Testis (tissue), 3 donors: ENCODE data around the gene ACACA. TPM values are rescaled to one million over a fixed set of nuclear protein-coding genes. Genes with fewer than 3 reads are reported as not detected.

Source experiments
- DNase-seq: peaks from one replicate; pipeline ENCODE4 v3.0.0-alpha.2; 2019
- H3K27ac ChIP-seq, 2 donors: fragments of 200-600 bp; sonication (generic); one replicate each; pipeline ENCODE4 v1.5.1; 2019
- H3K27me3 ChIP-seq: fragments of 200-600 bp; sonication (generic); one replicate; pipeline ENCODE4 v1.5.1; 2019
- H3K36me3 ChIP-seq: fragments of 200-600 bp; sonication (generic); one replicate; pipeline ENCODE4 v1.5.1; 2017; ENCODE audit warnings: low read depth; ENCODE audit errors: missing control alignments
- H3K4me1 ChIP-seq: fragments of 200-600 bp; sonication (generic); one replicate; pipeline ENCODE4 v1.5.1; 2019
- H3K4me3 ChIP-seq, 2 donors: fragments of 200-600 bp; sonication (generic); one replicate each; pipeline ENCODE4 v1.5.1; 2017 to 2019
- H3K9me3 ChIP-seq: fragments of 200-600 bp; sonication (generic); one replicate; pipeline ENCODE4 v1.5.1; 2017
- POLR2A ChIP-seq: fragments of 450-650 bp; IDR thresholded peaks from one replicate; pipeline ENCODE4 v1.6.1; 2017; ENCODE audit warnings: antibody characterized with exemption, mild to moderate bottlenecking, moderate library complexity
- WGBS, 2 donors: methylation state at CpG; one replicate each; pipeline ENCODE4 v1.1.5; 2018; 5-methylcytosine and 5-hydroxymethylcytosine counted together
- intact Hi-C: fragments of 100-400 bp; cut with DNase I; formaldehyde crosslinking; loops from one replicate; pipeline ENCODE4 v1.15.1; 2023; ENCODE audit warnings: low total_unique reads
- polyA plus RNA-seq: library from polyadenylated mRNA; stranded (reverse); fragments of 350-450 nt; fragmentation: Illumina TruSeq; extraction: RNeasy Lipid Tissue Mini Kit (QIAGEN cat#74804); gene quantifications from one replicate; pipeline ENCODE4 v1.2.3, GENCODE V29; 2014; ENCODE audit warnings: low read depth, low replicate concordance; ENCODE audit not compliant: insufficient read depth
- total RNA-seq, 2 donors: library from RNA; depleted of rRNA; stranded (reverse); fragments of >200 nt; gene quantifications; one replicate each; pipeline ENCODE4 v1.2.3, GENCODE V29; 2016
- TF ChIP-seq, protein P1 (sequence below), 3 experiments: fragments of 450-650 bp in 2 of 3; fragments of 200-600 bp in 1 of 3; sonication (generic) in 1 of 3; IDR thresholded peaks; one replicate each; pipeline ENCODE4 v1.5.1; 2016 to 2019; ENCODE audit warnings: antibody characterized with exemption in 3 of 3, mild to moderate bottlenecking in 2 of 3, moderate library complexity in 1 of 3

Gene ACACA
- total and polyA plus RNA-seq, 3 donors from 2014 or later, result 43.4 to 65.0 (median 56.0) TPM

DNA sequence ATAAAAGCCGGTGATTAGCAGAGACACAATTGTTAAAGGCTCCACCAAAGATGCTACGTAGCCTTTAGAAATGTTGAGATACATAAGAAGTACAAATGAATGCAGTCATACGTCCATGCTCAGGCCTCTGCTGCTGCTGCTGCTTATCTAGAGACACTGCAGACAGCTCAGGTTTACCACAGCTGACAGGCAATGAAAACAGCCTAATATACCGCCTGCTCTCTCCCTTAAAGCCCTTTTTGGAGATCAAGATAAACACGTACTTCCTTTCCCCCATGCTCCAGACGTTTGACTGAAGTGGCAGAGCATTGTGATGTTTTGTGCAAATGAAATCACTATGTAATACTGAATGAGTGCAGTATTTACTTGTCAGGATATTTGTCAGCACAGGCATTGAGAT, 272.6 kb downstream of the ACACA start:
- H3K27me3 ChIP-seq, result no peaks in the 10 kb centered on the region
- no peak for DNase-seq
- no peaks in the 10 kb centered on the region for H3K9me3 ChIP-seq
- H3K4me1 ChIP-seq, result peaks cover 3% of the 10 kb centered on the region
- H3K27ac ChIP-seq, result no peak overlapping the region
- intact Hi-C loops, result no loop called here
- WGBS, 2 donors, result 74 to 80% methylated on average over 6 of the region's 6 CpGs
- H3K36me3 ChIP-seq, result no peaks in the 10 kb centered on the region
- TF ChIP-seq, protein P1, sequence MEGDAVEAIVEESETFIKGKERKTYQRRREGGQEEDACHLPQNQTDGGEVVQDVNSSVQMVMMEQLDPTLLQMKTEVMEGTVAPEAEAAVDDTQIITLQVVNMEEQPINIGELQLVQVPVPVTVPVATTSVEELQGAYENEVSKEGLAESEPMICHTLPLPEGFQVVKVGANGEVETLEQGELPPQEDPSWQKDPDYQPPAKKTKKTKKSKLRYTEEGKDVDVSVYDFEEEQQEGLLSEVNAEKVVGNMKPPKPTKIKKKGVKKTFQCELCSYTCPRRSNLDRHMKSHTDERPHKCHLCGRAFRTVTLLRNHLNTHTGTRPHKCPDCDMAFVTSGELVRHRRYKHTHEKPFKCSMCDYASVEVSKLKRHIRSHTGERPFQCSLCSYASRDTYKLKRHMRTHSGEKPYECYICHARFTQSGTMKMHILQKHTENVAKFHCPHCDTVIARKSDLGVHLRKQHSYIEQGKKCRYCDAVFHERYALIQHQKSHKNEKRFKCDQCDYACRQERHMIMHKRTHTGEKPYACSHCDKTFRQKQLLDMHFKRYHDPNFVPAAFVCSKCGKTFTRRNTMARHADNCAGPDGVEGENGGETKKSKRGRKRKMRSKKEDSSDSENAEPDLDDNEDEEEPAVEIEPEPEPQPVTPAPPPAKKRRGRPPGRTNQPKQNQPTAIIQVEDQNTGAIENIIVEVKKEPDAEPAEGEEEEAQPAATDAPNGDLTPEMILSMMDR (IDR thresholded peaks at IDR 0.05), result no peak
- H3K4me3 ChIP-seq, result no peak overlapping the region

DNA sequence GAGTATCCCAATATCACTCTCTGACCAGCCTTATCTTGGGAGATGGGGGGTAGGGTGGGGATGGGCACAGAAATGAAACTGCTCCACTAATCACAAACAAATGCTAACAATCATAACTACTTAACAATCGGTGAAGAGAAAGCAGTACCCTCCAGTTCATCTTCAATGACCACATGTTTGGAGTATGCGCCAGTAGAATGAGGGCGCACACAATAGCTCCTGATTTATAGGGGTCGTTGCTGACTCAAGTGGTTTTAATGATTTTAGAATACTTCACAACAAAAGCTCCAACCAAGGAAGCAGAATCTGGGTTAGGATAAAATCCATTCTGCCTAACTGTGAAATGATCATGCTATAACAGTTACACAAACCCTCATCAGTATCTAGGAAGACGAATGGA, 273.5 kb downstream of the ACACA start:
- DNase-seq, result no peak
- WGBS, 2 donors, result 81 to 84% methylated on average over 5 of the region's 5 CpGs
- intact Hi-C loops, result no loop called here

DNA sequence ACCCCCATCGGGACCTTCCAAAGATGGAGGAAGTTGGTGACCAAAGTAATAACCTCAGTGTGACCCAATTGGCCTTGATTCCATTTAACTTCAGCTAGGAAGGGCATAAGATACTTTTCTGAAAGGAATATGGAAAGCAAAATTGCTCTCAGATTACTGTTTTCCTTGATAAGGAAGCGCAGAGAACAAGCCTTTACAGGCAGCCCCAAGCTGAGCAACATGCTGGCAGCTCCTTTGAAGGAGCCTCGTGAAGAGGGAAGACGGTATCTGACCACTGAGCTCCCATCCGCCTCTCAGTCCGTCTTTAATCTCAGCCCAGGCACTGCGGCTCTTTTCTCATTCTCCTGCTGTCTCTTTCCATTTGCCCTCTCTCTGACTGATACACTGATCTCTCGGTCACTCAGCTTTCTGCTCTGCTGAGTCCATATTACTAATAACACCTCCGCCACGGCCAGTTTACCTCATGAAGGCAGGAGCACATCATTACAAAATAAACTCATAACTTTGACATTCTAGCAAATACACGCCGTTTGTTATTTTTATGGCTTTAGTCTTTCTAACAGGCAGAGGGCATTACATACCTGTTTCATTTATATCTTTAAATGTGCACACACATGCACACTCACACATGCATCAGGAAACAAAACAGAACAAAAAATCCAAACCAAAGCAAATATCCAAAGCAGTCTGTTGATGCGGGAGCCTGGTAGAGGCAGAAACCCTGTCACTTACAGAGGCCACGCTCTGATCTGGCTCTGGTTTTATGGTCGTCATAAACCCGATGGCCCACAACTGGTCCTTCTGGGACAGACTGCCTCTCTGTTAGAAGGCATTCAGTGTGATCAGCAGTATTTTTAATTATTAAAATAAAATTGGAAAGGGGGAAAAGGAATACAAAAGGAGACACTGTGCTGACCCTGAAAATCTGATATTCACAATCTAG, 274.7 kb downstream of the ACACA start:
- 81% methylated on average over 16 of the region's 16 CpGs for WGBS, 2 donors
- no peaks in the 10 kb centered on the region for H3K9me3 ChIP-seq
- no peak for DNase-seq
- peaks cover 3% of the 10 kb centered on the region for H3K4me1 ChIP-seq
- no peaks in the 10 kb centered on the region for H3K36me3 ChIP-seq
- no peak overlapping the region for H3K4me3 ChIP-seq
- intact Hi-C loops, result no loop called here
- no peaks in the 10 kb centered on the region for H3K27me3 ChIP-seq
- H3K27ac ChIP-seq, result no peak overlapping the region
- no peak for TF ChIP-seq POLR2A

More for the DNA sequence above, 273.5 kb downstream of the ACACA start:
- TF ChIP-seq POLR2A, result no peak
- TF ChIP-seq, protein P1 (IDR thresholded peaks at IDR 0.05), result no peak
- Histone ChIP-seq H3K27ac (no peak overlapping the region), H3K4me1 (peaks cover 3% of the 10 kb centered on the region), H3K9me3 (no peaks in the 10 kb centered on the region), H3K36me3 (no peaks in the 10 kb centered on the region), H3K27me3 (no peaks in the 10 kb centered on the region), H3K4me3 (no peak overlapping the region)

DNA sequence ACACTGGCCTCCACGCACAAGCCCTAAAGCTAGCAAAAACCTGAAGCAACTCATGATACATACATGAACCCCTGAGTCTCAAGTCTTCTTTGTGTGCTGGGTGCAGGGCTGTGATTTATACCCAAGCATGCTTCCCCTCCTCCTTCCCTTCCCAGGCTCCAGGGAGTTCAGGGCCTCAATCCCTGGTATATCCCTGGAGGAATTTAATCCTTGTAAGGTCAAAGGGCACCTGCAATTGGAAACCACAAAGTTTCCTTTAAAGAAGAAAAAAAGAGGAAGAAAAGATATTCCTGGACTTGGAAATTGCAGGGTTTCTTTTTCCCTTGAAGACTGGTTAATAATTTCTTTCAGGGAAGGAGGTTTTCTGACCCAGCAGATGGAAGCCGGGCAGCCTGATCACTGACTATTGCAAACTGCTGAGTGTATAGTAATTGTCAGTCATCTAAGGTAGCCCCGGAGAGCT, 275.6 kb downstream of the ACACA start:
- intact Hi-C loops, result no loop called here
- no peak for DNase-seq

DNA sequence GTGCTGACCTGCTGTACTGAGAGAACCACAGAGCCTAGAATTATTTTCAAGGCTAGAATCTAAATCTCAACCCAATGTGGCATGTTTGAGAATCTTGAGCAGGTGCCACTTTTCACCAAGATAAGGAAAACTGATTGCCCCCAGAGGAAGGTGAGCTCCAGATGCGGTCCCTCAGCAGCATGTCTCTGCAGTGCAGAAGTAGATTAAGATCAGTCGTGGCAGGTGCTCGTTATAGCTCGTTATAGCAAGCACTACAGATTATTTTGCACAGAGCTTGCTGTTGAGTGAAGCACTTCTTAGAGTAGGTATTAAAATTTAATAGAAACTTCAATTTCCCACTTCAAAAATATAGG, 281.8 kb downstream of the ACACA start:
- TF ChIP-seq POLR2A, result no peak
- TF ChIP-seq, protein P1 (IDR thresholded peaks at IDR 0.05), result no peak
- intact Hi-C loops, result no loop called here
- H3K4me1 ChIP-seq, result no peaks in the 10 kb centered on the region
- no peak overlapping the region for H3K27ac ChIP-seq
- no peaks in the 10 kb centered on the region for H3K27me3 ChIP-seq
- 74 to 77% methylated on average over 4 of the region's 4 CpGs for WGBS, 2 donors
- no peak for DNase-seq
- no peak overlapping the region for H3K4me3 ChIP-seq
- H3K9me3 ChIP-seq, result no peaks in the 10 kb centered on the region
- H3K36me3 ChIP-seq, result no peaks in the 10 kb centered on the region

More for the DNA sequence above, 275.6 kb downstream of the ACACA start:
- H3K4me1 ChIP-seq, result peaks cover 3% of the 10 kb centered on the region
- no peaks in the 10 kb centered on the region for H3K27me3 ChIP-seq
- no peak overlapping the region for H3K4me3 ChIP-seq
- no peaks in the 10 kb centered on the region for H3K9me3 ChIP-seq
- no peaks in the 10 kb centered on the region for H3K36me3 ChIP-seq
- 73 to 80% methylated on average over 3 of the region's 3 CpGs for WGBS, 2 donors
- TF ChIP-seq, protein P1 (IDR thresholded peaks at IDR 0.05), result no peak
- TF ChIP-seq POLR2A, result no peak
- no peak overlapping the region for H3K27ac ChIP-seq
